ENCODE measurements around the gene UGT2A3.
"Not testable (repeated sequence)": the region's sequence is repeated elsewhere in the genome, so short reads cannot be mapped to it uniquely, and the experiment has no call there.

The UGT2A3 gene

GRCh38 chr4:68929076-68929737, 22.4 kb downstream of the UGT2A3 start:
- H2AK5ac ChIP-seq (ENCODE audit: low read length), result no peak overlapping the region
- H3K79me1 ChIP-seq (ENCODE audit: low read length), result peaks cover 3% of the 10 kb centered on the region
- DNase-seq, result no peak
- no peak overlapping the region for H3K27ac ChIP-seq (ENCODE audit: low read depth, low read length)
- H3K4ac ChIP-seq (ENCODE audit: low read depth, low read length), result no peak overlapping the region
- no peak overlapping the region for H4K8ac ChIP-seq (ENCODE audit: low read depth, low read length)
- WGBS (ENCODE audit: extremely low coverage, insufficient coverage, insufficient read length), result no CpG with 5 or more reads among the region's 3 CpGs
- no peak overlapping the region for H3K23ac ChIP-seq (ENCODE audit: low read length)
- no peak overlapping the region for H2BK12ac ChIP-seq (ENCODE audit: low read length)
- H2BK5ac ChIP-seq (ENCODE audit: low read depth, low read length, poor library complexity), result no peak overlapping the region
- no peak overlapping the region for H2BK120ac ChIP-seq (ENCODE audit: insufficient read depth, low read length, poor library complexity)
- no peak overlapping the region for H3K4me3 ChIP-seq (ENCODE audit: low read depth, low read length)
- H3K9ac ChIP-seq (ENCODE audit: low read length), result no peak overlapping the region
- H3K36me3 ChIP-seq (ENCODE audit: control insufficient read depth in 1 of 2, insufficient read depth in 2 of 2, low read length in 2 of 2), result no peaks in the 10 kb centered on the region
- H3K79me2 ChIP-seq (ENCODE audit: control insufficient read depth, insufficient read depth, low read length, poor library complexity), result no peaks in the 10 kb centered on the region
- H4K12ac ChIP-seq (ENCODE audit: low read depth, low read length), result no peak overlapping the region
- no peaks in the 10 kb centered on the region for H3K4me1 ChIP-seq (ENCODE audit: control insufficient read depth in 1 of 2, insufficient read depth in 2 of 2, low read length in 2 of 2)
- no peaks in the 10 kb centered on the region for H3K9me3 ChIP-seq (ENCODE audit: insufficient read depth, low read depth, low read length)
- no peak overlapping the region for H3K4me2 ChIP-seq (ENCODE audit: low read length)
- no peak overlapping the region for H2AFZ ChIP-seq (ENCODE audit: insufficient read depth, low read length, poor library complexity)
- no peak overlapping the region for H3K14ac ChIP-seq (ENCODE audit: low read length)
- H4K91ac ChIP-seq (ENCODE audit: low read depth, low read length), result no peak overlapping the region
- H3K27me3 ChIP-seq (ENCODE audit: insufficient read depth, low read length), result no peaks in the 10 kb centered on the region
- H3K18ac ChIP-seq (ENCODE audit: low read length), result no peak overlapping the region

- Histone ChIP-seq H3K9ac (ENCODE audit: low read length) (no peak overlapping the region), H3K4me3 (ENCODE audit: low read depth, low read length) (no peak overlapping the region), H3K14ac (ENCODE audit: low read length) (no peak overlapping the region), H4K12ac (ENCODE audit: low read depth, low read length) (no peak overlapping the region), H2BK120ac (ENCODE audit: insufficient read depth, low read length, poor library complexity) (no peak overlapping the region), H3K27me3 (ENCODE audit: insufficient read depth, low read length) (no peaks in the 10 kb centered on the region), H3K79me1 (ENCODE audit: low read length) (peaks cover 3% of the 10 kb centered on the region), H3K4me2 (ENCODE audit: low read length) (no peak overlapping the region), H3K27ac (ENCODE audit: low read depth, low read length) (no peak overlapping the region), H3K4ac (ENCODE audit: low read depth, low read length) (no peak overlapping the region), H2BK12ac (ENCODE audit: low read length) (no peak overlapping the region), H3K79me2 (ENCODE audit: control insufficient read depth, insufficient read depth, low read length, poor library complexity) (no peaks in the 10 kb centered on the region), H2BK5ac (ENCODE audit: low read depth, low read length, poor library complexity) (no peak overlapping the region), H4K8ac (ENCODE audit: low read depth, low read length) (no peak overlapping the region), H3K4me1 (ENCODE audit: control insufficient read depth in 1 of 2, insufficient read depth in 2 of 2, low read length in 2 of 2) (peaks cover 0 to 2% of the 10 kb centered on the region in 2 experiments), H3K18ac (ENCODE audit: low read length) (no peak overlapping the region), H3K23ac (ENCODE audit: low read length) (no peak overlapping the region), H2AK5ac (ENCODE audit: low read length) (no peak overlapping the region), H4K91ac (ENCODE audit: low read depth, low read length) (no peak overlapping the region), H3K9me3 (ENCODE audit: insufficient read depth, low read depth, low read length) (no peaks in the 10 kb centered on the region), H2AFZ (ENCODE audit: insufficient read depth, low read length, poor library complexity) (no peak overlapping the region), H3K36me3 (ENCODE audit: control insufficient read depth in 1 of 2, insufficient read depth in 2 of 2, low read length in 2 of 2) (no peaks in the 10 kb centered on the region)
- no CpG with 5 or more reads among the region's 3 CpGs for WGBS (ENCODE audit: extremely low coverage, insufficient coverage, insufficient read length)
- DNase-seq, result no peak
These were observed 24.4 kb downstream of the UGT2A3 start for GRCh38 chr4:68927165-68927564.

- not testable (repeated sequence) for H3K9me3 ChIP-seq (ENCODE audit: insufficient read depth, low read depth, low read length); H2BK5ac ChIP-seq (ENCODE audit: low read depth, low read length, poor library complexity); H3K27ac ChIP-seq (ENCODE audit: low read depth, low read length); H2AFZ ChIP-seq (ENCODE audit: insufficient read depth, low read length, poor library complexity); H3K23ac ChIP-seq (ENCODE audit: low read length); DNase-seq; H3K4me1 ChIP-seq (ENCODE audit: control insufficient read depth in 1 of 2, insufficient read depth in 2 of 2, low read length in 2 of 2); H3K4ac ChIP-seq (ENCODE audit: low read depth, low read length); H3K4me3 ChIP-seq (ENCODE audit: low read depth, low read length); H3K27me3 ChIP-seq (ENCODE audit: insufficient read depth, low read length); H2BK12ac ChIP-seq (ENCODE audit: low read length); H3K79me2 ChIP-seq (ENCODE audit: control insufficient read depth, insufficient read depth, low read length, poor library complexity); H4K91ac ChIP-seq (ENCODE audit: low read depth, low read length); H4K12ac ChIP-seq (ENCODE audit: low read depth, low read length); H3K4me2 ChIP-seq (ENCODE audit: low read length); H2BK120ac ChIP-seq (ENCODE audit: insufficient read depth, low read length, poor library complexity); H3K36me3 ChIP-seq (ENCODE audit: control insufficient read depth in 1 of 2, insufficient read depth in 2 of 2, low read length in 2 of 2); H2AK5ac ChIP-seq (ENCODE audit: low read length); H3K79me1 ChIP-seq (ENCODE audit: low read length); H3K9ac ChIP-seq (ENCODE audit: low read length); H3K18ac ChIP-seq (ENCODE audit: low read length); H4K8ac ChIP-seq (ENCODE audit: low read depth, low read length); H3K14ac ChIP-seq (ENCODE audit: low read length)
- WGBS (ENCODE audit: extremely low coverage, insufficient coverage, insufficient read length), result no CpG with 5 or more reads among the region's 5 CpGs
These were observed 29.4 kb downstream of the UGT2A3 start for GRCh38 chr4:68922202-68922601.

- no peak overlapping the region for H3K9ac ChIP-seq (ENCODE audit: low read length)
These were observed 30.6 kb downstream of the UGT2A3 start for GRCh38 chr4:68921051-68921450.

More at GRCh38 chr4:68921051-68921450, 30.6 kb downstream of the UGT2A3 start:
- no peaks in the 10 kb centered on the region for H3K36me3 ChIP-seq (ENCODE audit: control insufficient read depth in 1 of 2, insufficient read depth in 2 of 2, low read length in 2 of 2)
- no peak for DNase-seq
- no peaks in the 10 kb centered on the region for H3K79me2 ChIP-seq (ENCODE audit: control insufficient read depth, insufficient read depth, low read length, poor library complexity)
- no peak overlapping the region for H2AFZ ChIP-seq (ENCODE audit: insufficient read depth, low read length, poor library complexity)
- peaks cover 0 to 2% of the 10 kb centered on the region in 2 experiments for H3K4me1 ChIP-seq (ENCODE audit: control insufficient read depth in 1 of 2, insufficient read depth in 2 of 2, low read length in 2 of 2)
- H2AK5ac ChIP-seq (ENCODE audit: low read length), result no peak overlapping the region
- H2BK120ac ChIP-seq (ENCODE audit: insufficient read depth, low read length, poor library complexity), result no peak overlapping the region
- no peak overlapping the region for H2BK5ac ChIP-seq (ENCODE audit: low read depth, low read length, poor library complexity)
- no peak overlapping the region for H3K27ac ChIP-seq (ENCODE audit: low read depth, low read length)
- H4K8ac ChIP-seq (ENCODE audit: low read depth, low read length), result no peak overlapping the region
- H3K9me3 ChIP-seq (ENCODE audit: insufficient read depth, low read depth, low read length), result no peaks in the 10 kb centered on the region
- no peaks in the 10 kb centered on the region for H3K79me1 ChIP-seq (ENCODE audit: low read length)
- H3K18ac ChIP-seq (ENCODE audit: low read length), result no peak overlapping the region
- no peak overlapping the region for H4K12ac ChIP-seq (ENCODE audit: low read depth, low read length)
- no peak overlapping the region for H3K4ac ChIP-seq (ENCODE audit: low read depth, low read length)
- no peak overlapping the region for H3K4me3 ChIP-seq (ENCODE audit: low read depth, low read length)
- no peak overlapping the region for H3K4me2 ChIP-seq (ENCODE audit: low read length)
- H3K27me3 ChIP-seq (ENCODE audit: insufficient read depth, low read length), result no peaks in the 10 kb centered on the region
- no peak overlapping the region for H2BK12ac ChIP-seq (ENCODE audit: low read length)
- no peak overlapping the region for H3K23ac ChIP-seq (ENCODE audit: low read length)
- H3K14ac ChIP-seq (ENCODE audit: low read length), result no peak overlapping the region
- H4K91ac ChIP-seq (ENCODE audit: low read depth, low read length), result no peak overlapping the region

Measured in trophoblast cell (in vitro differentiated cells and primary cell).